Activated naive CD4-positive, alpha-beta T cell (primary cell): Measurements from ENCODE around the gene SEMA4C.
A peak's percentile ranks its signal among the peaks of the same experiment; 100 is the strongest.

Source experiments
- DNase-seq, 4 experiments: peaks; one replicate each; lab custom pipeline; 2025; lab: John Stamatoyannopoulos, UW

Gene SEMA4C

DNA sequence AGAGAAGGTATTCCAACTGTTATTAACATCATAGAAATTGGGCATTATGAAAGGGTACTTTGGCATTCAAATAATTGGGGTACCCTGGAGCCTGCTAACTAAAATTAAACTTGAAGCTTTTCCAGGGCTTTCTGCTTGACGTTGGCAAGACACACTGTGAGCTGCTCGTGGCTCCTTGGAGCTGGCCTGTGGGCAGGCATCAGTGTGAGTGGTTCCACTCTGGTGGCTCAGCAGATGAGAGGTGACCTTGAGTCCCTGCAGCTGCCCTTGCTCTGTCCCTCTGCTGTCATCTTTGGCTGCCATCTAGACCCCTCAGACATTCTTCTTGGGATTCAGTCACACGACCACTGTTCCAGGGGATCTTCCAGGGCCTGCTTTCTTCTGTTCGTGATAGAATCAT is 47.1 kb downstream of the SEMA4C start:
- DNase-seq, result no peak

GRCh38 chr2:96821113-96821675 is 48.7 kb downstream of the SEMA4C start:
- no peak for DNase-seq

GRCh38 chr2:96819876-96820511 is 49.9 kb downstream of the SEMA4C start:
- DNase-seq, result no peak

GRCh38 chr2:96819128-96819875 is 50.6 kb downstream of the SEMA4C start:
- DNase-seq, result no peak

GRCh38 chr2:96817882-96818281 is 52.0 kb downstream of the SEMA4C start:
- DNase-seq, result no peak

- no peak for DNase-seq
Measured at GRCh38 chr2:96816836-96817702, 52.8 kb downstream of the SEMA4C start.

DNA sequence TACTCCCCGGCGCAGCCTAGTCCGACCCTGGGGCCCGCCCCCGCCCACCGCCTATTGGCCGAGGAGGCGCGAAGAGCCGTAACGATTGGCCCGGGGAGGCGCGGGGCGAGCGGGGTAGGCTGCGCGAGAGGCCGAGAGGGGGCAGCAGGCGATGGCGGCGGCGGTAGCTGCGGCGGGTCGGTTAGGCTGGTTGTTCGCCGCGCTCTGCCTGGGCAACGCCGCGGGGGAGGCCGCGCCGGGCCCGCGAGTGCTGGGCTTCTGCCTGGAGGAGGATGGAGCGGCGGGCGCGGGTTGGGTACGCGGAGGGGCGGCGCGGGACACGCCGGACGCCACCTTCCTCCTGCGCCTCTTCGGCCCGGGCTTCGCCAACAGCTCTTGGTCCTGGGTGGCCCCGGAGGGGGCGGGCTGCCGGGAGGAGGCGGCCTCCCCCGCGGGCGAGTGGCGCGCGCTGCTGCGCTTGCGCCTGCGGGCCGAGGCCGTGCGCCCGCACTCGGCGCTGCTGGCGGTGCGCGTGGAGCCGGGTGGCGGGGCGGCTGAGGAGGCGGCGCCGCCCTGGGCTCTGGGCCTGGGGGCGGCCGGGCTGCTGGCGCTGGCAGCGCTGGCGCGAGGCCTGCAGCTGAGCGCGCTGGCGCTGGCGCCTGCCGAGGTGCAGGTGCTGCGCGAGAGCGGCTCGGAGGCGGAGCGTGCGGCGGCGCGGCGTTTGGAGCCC is 53.6 kb downstream of the SEMA4C start, which contains the start of gene CNNM3:
Gene CNNM3 (plus strand): TSS at position 142 of the 709 bp plus-strand sequence. CDS start 10 bp downstream, at position 152.
- DNase-seq, result peak; percentile 88 to 96 (median 92)

DNA sequence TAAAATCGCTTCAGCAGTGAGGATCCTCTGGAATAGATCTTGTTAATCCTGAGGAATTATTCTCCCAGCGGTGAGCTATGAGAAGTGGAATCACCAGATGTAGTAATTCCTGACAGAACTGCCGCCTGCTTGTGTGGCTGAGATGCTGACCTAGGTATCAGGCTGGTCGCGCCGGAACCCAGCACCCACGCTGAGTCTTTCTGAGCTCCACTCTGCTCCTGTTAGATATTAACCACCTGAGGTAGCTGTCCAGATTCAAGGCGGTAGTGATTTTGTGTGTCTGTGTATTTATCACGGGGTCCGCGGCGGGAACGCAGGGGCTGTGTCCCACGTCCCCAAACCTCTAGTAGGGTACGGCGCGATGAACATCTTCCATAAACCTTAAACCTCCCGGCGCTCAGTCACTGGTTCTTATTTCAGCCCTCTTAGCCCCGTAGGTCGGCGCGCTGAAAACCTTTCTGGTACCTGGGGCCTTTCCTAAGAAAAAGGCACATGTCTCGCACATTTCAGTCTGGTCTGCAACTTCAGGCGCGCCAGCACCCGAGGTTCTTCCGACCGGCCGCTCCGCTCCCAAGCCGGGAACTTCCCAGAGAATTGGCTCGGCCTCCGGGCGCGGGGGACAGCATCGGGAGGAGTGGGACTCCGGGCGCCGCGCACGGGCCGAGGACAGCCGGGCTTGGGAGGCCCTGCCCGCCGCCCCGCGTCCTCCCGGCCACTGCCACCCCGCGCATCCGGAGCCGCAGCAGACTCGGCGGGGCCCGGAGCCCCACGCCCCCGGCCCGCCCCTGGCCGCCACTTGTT is 54.4 kb downstream of the SEMA4C start:
- DNase-seq, result no peak

- DNase-seq, result no peak
Measured at GRCh38 chr2:96813656-96814055, 56.2 kb downstream of the SEMA4C start.

DNA sequence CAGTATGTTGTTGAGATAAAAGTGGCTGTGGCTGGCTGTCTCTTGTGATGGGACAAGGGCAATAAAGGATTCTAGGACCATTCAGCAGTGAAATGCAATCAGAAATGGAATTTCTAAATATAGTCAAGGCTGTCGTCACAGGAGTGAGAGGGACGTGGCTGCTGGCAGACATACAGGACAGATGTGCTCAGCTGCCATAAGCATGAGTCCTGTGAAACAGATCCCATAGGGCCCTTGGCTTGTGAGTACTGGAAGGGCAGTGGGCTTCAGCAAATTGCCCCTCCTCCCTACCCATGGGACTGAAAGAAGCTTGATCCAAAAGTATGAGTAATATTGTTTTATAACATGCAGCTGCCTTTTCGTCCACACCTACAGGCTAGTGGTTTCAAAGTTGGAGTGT is 58.0 kb downstream of the SEMA4C start:
- no peak for DNase-seq

DNA sequence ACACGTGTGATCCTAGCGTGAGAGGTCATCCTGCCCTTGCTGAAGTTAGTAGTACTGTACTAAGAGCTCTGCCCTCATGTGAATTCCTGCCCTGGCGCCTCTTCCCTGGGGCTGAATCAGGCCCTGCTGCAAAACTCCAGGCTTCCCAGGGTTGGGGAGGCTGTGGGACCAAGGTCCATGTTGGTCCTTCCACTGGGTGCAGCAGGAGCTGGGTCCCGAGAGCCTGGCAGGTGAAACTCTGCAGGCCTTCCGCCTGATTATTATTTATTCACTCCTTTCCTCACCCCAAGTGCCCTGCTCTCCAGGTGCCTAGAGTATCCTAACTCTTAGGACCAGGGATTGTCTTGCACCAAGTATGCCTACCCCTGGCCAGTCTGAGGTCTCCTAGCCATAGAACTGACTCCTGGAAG is 59.1 kb downstream of the SEMA4C start:
- DNase-seq, result no peak

DNA sequence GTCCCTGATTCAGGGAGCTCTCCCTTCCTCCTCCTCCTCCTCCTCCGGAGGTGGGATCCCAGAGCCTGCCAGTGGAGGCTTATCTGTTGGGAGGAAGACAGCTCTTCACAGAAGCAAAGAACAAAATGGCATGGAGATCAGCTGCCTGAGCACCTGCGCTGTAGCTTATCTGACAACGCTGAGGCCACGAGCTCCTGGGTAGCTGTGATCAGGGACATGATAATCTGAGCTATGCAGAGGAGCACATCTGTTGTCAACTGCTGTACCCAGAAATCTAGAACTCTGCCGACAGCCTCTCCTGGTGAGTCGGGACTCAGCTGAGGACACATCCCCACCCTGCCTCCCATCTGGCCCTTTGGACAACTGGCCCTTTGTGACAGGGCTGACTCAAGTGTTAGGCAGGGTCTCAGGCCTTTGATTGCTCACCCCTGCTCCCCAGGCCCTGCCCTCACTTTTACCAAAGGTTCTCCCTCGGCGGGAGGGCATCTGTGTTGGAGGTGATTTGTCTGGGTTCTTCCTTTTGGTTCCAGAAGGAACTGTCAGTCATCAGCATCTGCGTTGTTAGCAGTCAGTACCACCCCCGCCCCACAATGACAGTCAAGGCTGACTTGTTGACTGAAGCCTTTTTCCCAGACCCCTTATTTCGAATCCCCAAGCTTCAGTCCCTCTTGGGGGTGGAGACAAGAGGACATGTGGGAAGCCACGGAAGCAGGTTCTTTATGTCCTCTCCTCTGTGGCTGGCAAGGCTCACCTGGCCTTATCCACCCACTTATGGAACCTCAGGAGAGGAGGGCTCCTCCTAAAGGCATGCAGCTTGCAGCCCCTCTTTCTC is 59.7 kb downstream of the SEMA4C start:
- DNase-seq, result no peak
